ENCODE results near the gene ZFP3.
"Not testable (repeated sequence)": the region's sequence is repeated elsewhere in the genome, so short reads cannot be mapped to it uniquely, and the experiment has no call there.

ZFP3 gene

GRCh38 chr17:5078106-5079028, at the start of gene ZFP3:
ZFP3 (plus strand) TSS chr17:5078467; CDS start chr17:5091505, 13,038 bp downstream.
- DNase-seq, result peak; percentile 48 to 66 (median 56)

GRCh38 chr17:5030168-5030567, 48.1 kb upstream of the ZFP3 start:
- not testable (repeated sequence) for DNase-seq

DNA sequence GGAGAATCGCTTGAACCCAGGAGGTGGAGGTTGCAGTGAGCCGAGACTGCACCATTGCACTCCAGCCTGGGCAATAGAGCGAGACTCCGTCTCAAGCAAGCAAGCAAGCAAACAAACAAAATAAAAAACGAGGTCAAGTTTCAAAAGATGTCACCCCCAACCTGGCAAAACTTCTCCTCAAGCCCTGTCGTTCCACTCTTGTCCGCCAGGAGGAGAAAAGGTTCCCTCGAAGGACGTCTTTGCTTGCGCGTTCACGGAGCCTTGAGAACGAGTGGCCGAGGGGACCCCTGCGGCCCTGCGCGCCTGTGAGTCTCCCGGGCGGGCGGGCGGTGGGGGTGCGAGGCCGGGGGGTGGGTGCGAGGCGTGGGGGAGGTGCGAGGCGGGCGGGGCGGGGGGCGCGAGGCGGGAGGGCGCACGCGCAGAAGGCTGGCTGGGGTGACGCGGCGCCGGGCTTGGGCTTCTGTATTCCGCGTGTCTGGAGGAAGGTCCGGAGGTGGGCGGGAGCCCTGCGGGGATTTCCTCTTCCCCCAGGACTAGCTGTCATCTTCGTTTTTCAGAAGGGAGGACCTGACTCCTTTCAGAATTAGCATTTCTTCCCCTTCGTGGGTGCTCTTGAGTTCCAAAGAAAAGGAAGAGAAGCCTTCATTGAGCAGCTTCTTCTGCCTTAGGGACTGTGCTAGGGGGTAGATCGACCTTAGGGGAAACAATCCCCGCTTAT, 46.7 kb upstream of the ZFP3 start:
- DNase-seq, result peak; percentile 32 to 76 (median 72)

GRCh38 chr17:5032865-5033264, 45.4 kb upstream of the ZFP3 start:
- no peak for DNase-seq

GRCh38 chr17:5033352-5034015, 44.8 kb upstream of the ZFP3 start:
- no peak for DNase-seq

DNA sequence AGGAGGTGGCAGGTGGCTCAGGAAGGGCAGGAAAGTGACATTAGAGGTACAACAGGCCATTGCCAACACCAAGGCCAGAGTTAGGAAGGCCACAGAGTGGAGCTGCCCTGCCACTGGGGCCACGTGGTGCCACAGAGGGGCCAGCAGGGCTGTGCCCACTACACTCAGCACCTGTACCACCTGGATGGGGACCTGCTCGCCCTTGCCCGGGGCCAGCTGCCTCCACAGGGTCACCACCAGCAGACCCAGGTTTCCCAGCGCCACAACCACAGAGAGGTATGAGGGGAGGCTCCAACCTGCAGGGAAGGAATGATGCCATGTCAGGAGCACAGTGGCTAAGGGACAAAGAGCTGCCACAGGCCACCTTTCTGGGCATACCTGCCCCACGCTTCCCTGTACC, 44.2 kb upstream of the ZFP3 start:
- DNase-seq, result no peak

DNA sequence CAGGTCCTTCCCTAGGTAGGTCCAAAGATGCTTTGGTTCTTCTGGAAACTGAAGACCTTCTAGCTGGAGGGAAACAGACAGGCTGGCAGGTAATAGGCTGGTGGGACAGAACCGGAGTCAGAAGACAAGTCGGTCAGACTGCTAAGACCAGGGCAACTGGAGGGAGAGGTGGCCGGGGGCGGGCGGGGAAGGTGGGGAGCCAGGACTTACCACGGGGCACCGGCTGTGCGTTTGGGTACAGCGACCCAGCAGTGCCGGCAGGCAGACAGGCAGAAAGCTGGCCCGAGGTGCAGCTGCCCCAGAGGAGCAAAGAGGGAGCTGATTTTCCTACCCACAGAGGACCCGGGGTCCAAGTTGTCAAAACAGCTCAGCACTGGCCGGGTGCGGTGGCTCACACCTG, 43.6 kb upstream of the ZFP3 start:
- DNase-seq, result no peak

DNA sequence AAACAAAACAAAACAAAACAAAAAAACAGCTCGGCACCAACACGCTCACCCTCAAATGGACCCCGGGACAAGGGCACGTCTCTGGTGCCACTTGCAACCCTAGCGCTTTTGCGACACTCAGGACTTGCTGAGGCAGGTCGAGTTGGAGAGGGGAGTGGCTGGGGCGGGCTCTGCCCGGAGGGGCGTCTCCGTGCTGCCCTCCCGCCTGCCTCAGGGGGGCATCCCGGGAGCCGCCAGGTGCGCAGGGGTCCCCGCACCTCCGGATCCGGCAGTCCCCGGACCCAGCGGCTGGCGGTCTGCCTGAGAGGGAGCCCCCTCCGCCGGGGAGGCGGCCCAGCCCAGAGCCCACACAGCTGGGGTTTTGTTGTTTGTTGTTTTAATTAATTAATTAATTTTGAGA, 43.0 kb upstream of the ZFP3 start, which contains the start of gene SLC52A1:
Gene SLC52A1, minus strand, starts transcription at position 112 of the 400 bp plus-strand sequence. CDS start 820 bp downstream, outside the sequence.
- no peak for DNase-seq

GRCh38 chr17:5042157-5043022, 35.9 kb upstream of the ZFP3 start:
- DNase-seq, result no peak

- no peak for DNase-seq
These were observed 34.7 kb upstream of the ZFP3 start for GRCh38 chr17:5043524-5043923.

DNA sequence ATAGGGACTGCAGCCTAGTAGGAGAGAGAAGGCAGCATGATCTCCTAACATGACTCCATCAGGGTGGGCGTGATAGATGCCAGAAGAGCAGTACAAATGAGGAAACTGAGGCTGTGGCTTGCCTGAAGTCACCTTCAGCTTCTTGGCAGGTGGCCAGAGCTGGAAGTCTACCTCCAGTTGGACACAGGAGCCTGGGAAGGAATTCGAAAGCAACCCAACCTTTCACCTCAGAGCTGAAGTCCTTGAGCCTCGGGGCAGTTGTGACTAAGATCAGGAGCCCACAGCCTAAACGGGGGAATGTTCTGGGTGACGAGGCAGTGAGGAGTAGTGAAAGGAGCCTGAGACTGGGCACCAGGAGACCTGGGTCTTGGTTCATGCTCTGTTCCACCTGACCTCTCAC, 33.6 kb upstream of the ZFP3 start:
- DNase-seq, result no peak

DNA sequence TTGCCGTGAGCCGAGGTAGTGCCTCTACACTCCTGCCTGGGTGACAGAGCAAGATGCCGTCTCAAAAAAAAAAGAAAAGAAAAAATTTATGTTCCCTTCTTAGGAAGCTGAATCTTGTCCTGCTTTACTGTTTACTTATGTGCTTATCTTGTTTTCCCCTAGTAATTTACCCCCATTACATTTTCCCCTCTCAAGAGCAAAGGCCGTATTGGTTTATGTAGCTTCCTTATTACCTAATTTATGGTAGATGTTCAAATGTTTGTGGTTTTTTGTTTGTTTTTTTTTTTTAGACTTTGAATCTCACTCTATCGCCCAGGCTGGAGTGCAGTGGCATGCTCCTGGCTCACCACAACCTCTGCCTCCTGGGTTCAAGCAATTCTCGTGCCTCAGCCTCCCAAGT, 32.8 kb upstream of the ZFP3 start:
- DNase-seq, result no peak

DNA sequence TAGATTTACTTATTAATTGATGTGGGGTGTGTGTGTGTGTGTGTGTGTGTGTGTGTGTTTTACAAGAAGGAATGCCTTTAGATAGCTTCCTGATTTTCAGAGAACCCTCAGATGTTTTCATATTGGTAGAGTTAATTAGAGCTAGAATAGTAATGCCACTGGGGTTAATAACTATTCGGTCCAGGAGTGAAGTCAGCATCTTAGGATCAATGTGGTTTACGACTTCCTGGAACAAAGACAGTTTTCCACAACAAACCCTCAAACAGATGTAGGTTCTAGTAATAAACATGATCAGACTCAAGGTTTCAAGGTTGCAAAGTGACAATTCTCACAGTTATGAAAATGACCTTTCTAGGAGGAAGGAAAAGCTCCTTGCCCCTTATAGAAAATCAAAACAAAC, 30.8 kb upstream of the ZFP3 start:
- DNase-seq, result no peak

DNA sequence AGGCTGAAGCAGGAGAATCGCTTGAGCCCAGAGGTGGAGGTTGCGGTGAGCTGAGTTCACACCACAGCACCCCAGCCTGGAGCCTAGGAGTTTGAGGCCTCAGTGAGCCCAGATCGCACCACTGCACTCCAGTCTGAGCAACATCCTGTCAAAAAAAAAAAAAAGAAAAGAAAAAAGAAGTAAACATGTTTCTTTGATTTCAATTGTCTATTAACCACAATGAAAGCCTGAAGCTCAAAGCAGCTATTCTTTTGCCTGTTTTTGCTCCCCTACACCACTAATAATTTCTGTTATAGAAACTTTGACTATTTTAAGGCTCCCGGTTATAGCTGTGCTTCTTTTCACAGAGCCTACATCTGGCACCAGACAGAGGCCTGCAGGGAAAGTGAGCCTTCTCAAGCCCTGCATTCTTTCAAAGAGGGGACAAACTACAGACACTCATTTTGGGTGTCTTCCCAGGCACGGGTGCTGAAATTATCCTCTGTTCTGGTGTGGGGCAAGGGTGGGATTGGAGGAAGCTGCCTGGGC, 28.9 kb upstream of the ZFP3 start:
- peak in 2 of 4 experiments; percentile 52 to 56 for DNase-seq

GRCh38 chr17:5050278-5050677, 28.0 kb upstream of the ZFP3 start:
- DNase-seq, result no peak

GRCh38 chr17:5055543-5055942, 22.7 kb upstream of the ZFP3 start:
- no peak for DNase-seq

DNA sequence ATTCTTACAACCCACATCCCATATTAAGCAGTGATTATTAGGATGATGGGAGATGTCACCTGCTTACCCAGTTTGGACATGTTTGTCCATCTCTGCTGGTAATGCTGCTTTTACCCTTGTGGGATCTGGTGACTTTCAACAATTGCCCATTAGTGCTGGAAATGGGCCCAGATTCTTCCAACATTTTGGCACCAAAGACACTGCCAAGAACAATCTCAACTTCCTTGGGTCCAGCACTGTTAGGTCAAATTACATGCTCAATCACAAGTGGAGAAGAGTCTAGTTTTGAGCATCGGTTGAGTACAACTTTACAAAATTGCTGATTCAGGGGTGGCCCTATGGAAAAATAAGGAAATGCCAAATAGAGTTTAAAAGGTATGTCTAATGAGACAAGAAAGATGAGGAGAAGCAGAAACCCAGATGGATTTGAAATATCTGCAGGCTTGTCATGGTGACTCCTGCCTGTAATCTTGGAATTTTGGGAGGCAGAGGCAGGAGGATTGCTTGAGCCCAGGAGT, 13.0 kb upstream of the ZFP3 start:
- no peak for DNase-seq

DNA sequence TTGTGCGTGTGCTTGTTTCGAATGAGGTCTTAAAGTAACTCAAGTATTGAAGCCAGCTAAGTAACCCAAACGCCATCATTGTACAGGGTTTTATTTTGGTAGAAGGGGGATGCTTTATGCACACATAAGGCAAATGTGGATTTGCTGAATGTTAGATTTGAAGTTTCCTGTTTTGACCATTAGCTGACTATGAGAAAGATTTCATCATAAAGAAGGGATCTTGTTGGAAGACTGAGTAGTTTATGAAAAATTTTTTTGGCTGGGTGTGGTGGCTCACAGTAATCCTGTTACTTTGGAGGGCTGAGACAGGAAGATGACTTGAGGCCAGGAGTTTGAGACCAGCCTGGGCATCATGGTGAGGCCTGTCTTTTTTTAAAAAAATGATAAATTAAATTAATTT, 10.0 kb upstream of the ZFP3 start:
- no peak for DNase-seq

GRCh38 chr17:5069724-5070123, 8.5 kb upstream of the ZFP3 start:
- DNase-seq, result no peak

GRCh38 chr17:5075472-5075871, 2.8 kb upstream of the ZFP3 start:
- DNase-seq, result not testable (repeated sequence)

- not testable (repeated sequence) for DNase-seq
These were observed 992 bp upstream of the ZFP3 start for GRCh38 chr17:5077275-5077674.

GRCh38 chr17:5077781-5078105, 524 bp upstream of the ZFP3 start:
- no peak for DNase-seq

Measured in activated naive CD4-positive, alpha-beta T cell (primary cell).